Activated T-cell treated with anti-CD3 and anti-CD28 coated beads, Interleukin-2, amount 50 U/mL, for 72 hours (primary cell): Measurements from ENCODE around the gene SOBP. TPM values are rescaled to one million over a fixed set of nuclear protein-coding genes. Genes with fewer than 3 reads are reported as not detected.

Source experiments
- ATAC-seq, 2 donors: fragments of 150-1000 bp; cut with Tn5 transposase; replicated peaks in 1 of 2; 2 replicates each; pipeline ENCODE4 v1.10.0; 2021; ENCODE audit warnings: moderate library complexity in 2 of 2, mild to moderate bottlenecking in 1 of 2
- DNase-seq, 2 donors: peaks; one replicate each; pipeline ENCODE4 v3.0.0; 2021 to 2022; ENCODE audit warnings: mixed read lengths in 1 of 2
- H3K27ac Mint-ChIP-seq: one replicate; pipeline ENCODE4 v1.8.0; 2022; ENCODE audit warnings: mild to moderate bottlenecking, moderate library complexity, mixed read lengths
- H3K27me3 Mint-ChIP-seq: one replicate; pipeline ENCODE4 v1.8.0; 2022; ENCODE audit warnings: low read depth, mixed read lengths
- H3K36me3 Mint-ChIP-seq, 2 donors: one replicate each; pipeline ENCODE4 v1.8.0; 2022; ENCODE audit warnings: mixed read lengths in 2 of 2, mild to moderate bottlenecking in 1 of 2; ENCODE audit not compliant: insufficient read depth in 2 of 2
- H3K4me1 Mint-ChIP-seq: one replicate; pipeline ENCODE4 v1.8.0; 2022; ENCODE audit warnings: low read depth, mixed read lengths
- H3K4me3 Mint-ChIP-seq, 2 donors: one replicate each; pipeline ENCODE4 v1.8.0; 2022; ENCODE audit warnings: mild to moderate bottlenecking in 2 of 2, mixed read lengths in 2 of 2, moderate library complexity in 2 of 2
- H3K9me3 Mint-ChIP-seq, 2 donors: one replicate each; pipeline ENCODE4 v1.8.0; 2022; ENCODE audit warnings: mixed read lengths in 2 of 2
- total RNA-seq, 2 donors: library from RNA; stranded (reverse); gene quantifications; one replicate each; pipeline ENCODE4 v1.2.3, GENCODE V29; 2022

SOBP gene
- total RNA-seq, 2 donors from 2014 or later: 0.44 to 0.91 TPM

DNA sequence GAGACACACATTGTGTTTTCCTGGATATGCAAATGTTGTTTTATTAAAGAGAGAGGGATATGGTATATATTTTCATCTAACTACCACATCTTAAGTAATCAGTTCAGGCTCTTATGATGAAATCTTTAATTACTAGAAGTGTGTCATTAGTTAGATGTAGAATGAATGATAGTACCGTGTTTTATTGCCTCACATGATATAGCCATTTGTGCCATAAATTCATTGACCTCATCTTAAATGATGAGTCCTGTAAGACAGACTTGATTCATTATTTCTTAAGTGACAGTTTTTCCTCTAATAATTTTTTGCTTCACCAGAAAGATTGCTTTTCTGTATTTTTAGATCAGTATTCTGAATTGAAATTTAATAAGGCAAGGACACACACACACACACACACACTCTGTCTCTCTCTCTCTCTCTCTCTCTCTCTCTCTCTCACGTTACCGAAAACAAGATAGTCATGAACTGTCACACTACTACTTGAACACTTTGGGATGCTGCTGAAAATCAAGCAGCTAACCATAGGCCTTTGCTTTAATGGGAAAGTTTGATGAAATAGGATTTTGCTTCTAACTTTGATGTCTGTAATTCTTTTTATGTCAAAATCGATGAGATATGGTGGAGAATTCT is 140.5 kb downstream of the SOBP start:
- no peak overlapping the region for H3K4me3 Mint-ChIP-seq
- no peaks in the 10 kb centered on the region for H3K36me3 Mint-ChIP-seq
- H3K4me1 Mint-ChIP-seq: peaks cover 10% of the 10 kb centered on the region
- peaks cover 40% of the 10 kb centered on the region for H3K27me3 Mint-ChIP-seq
- no peak for DNase-seq
- no peaks in the 10 kb centered on the region for H3K9me3 Mint-ChIP-seq
- no peak for ATAC-seq
- H3K27ac Mint-ChIP-seq: no peak overlapping the region

DNA sequence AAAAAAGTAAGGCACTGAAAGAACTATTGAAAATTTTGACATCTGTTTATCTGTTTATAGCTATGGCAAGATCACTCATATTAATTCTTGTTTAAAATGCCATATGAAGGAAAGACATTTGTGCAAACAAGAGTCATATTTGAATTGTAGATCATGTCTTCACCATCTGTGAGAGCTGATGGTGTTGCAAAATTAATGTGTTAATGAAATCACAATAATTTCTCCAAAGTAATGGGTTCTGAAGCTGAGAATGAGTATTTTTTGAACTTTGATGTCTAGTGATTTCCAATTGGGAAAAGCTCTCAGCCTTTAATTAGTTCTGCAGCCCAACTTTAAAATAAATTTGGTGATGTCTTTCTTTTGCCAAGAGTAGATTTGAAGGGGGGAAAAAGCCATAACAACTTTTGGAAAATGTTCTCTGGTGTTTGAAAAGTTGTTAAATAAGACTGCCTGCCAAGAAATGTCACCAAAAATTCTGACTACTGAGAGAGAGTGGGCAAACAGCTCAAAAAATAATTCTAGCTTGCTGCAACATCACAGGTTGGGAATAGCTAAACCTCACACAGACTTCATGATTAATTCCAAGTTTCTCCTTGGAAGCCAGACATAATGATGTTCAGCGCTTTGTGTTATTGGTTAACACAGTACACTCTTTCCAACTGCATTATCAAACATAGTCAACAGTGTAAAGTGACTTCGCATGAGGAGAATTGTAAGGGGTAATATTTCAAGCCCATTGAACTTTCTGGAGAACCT is 142.6 kb downstream of the SOBP start:
- Mint-ChIP-seq H3K4me1 (peaks cover 15% of the 10 kb centered on the region), H3K4me3 (no peak overlapping the region), H3K27ac (no peak overlapping the region), H3K9me3 (no peaks in the 10 kb centered on the region), H3K36me3 (no peaks in the 10 kb centered on the region), H3K27me3 (peaks cover 61% of the 10 kb centered on the region)
- ATAC-seq (no peak), DNase-seq (no peak)

DNA sequence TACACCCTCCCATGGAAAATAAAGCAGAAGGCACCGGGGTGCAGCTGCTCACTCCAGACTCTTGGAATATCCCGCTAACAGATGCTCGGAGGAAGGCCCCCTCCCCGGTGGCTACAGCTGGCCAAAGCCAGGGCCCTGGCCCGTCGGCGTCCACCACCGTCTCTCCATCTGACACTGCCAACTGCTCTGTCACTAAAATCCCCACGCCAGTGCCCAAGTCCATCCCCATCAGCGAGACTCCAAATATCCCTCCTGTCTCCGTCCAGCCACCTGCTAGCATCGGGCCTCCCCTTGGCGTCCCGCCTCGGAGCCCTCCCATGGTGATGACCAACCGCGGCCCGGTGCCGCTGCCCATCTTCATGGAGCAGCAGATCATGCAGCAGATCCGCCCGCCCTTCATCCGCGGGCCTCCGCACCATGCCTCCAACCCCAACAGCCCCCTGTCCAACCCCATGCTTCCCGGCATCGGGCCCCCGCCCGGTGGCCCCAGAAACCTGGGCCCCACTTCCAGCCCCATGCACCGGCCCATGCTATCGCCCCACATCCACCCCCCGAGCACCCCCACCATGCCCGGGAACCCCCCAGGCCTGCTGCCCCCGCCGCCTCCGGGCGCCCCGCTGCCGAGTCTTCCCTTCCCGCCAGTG is 143.9 kb downstream of the SOBP start:
- peaks cover 15% of the 10 kb centered on the region for H3K4me1 Mint-ChIP-seq
- H3K4me3 Mint-ChIP-seq: peak overlapping the region; percentile 57 to 63
- H3K9me3 Mint-ChIP-seq: no peaks in the 10 kb centered on the region
- H3K36me3 Mint-ChIP-seq: no peaks in the 10 kb centered on the region
- ATAC-seq (no peak), DNase-seq (no peak)
- H3K27me3 Mint-ChIP-seq: peaks cover 64% of the 10 kb centered on the region
- no peak overlapping the region for H3K27ac Mint-ChIP-seq

DNA sequence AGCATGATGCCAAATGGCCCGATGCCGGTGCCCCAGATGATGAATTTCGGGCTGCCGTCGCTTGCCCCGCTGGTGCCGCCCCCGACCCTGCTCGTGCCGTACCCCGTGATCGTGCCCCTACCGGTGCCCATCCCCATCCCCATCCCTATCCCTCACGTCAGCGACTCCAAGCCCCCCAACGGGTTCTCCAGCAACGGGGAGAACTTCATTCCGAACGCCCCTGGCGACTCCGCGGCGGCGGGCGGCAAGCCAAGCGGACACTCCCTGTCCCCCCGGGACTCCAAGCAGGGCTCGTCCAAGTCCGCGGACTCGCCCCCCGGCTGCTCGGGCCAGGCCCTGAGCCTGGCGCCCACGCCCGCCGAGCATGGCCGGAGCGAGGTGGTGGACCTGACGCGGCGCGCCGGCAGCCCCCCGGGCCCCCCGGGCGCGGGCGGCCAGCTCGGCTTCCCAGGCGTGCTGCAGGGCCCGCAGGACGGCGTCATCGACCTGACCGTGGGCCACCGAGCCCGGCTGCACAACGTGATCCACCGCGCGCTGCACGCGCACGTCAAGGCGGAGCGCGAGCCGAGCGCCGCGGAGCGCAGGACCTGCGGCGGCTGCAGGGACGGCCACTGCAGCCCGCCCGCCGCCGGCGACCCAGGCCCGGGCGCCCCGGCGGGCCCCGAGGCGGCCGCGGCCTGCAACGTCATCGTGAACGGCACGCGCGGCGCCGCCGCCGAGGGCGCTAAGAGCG is 144.6 kb downstream of the SOBP start:
- H3K9me3 Mint-ChIP-seq: no peaks in the 10 kb centered on the region
- H3K4me1 Mint-ChIP-seq: peaks cover 15% of the 10 kb centered on the region
- peak; percentile 58 to 65 for ATAC-seq
- DNase-seq: peak; percentile 18 to 19
- peaks cover 67% of the 10 kb centered on the region for H3K27me3 Mint-ChIP-seq
- H3K36me3 Mint-ChIP-seq: no peaks in the 10 kb centered on the region
- no peak overlapping the region for H3K27ac Mint-ChIP-seq
- H3K4me3 Mint-ChIP-seq: peak overlapping the region; percentile 29 to 63

DNA sequence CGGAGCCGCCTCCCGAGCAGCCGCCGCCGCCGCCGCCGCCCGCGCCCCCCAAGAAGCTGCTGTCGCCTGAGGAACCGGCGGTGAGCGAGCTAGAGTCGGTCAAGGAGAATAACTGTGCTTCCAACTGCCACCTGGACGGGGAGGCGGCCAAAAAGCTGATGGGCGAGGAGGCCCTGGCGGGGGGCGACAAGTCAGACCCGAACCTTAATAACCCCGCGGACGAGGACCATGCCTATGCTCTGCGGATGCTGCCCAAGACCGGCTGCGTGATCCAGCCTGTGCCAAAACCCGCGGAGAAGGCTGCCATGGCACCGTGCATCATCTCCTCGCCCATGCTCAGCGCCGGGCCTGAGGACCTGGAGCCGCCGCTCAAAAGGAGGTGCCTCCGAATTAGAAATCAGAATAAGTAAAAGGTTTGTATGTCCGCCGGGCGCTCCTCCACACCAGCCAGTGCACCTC is 145.2 kb downstream of the SOBP start:
- H3K27me3 Mint-ChIP-seq: peaks cover 73% of the 10 kb centered on the region
- ATAC-seq (no peak), DNase-seq (no peak)
- H3K27ac Mint-ChIP-seq: no peak overlapping the region
- peaks cover 15% of the 10 kb centered on the region for H3K4me1 Mint-ChIP-seq
- H3K9me3 Mint-ChIP-seq: no peaks in the 10 kb centered on the region
- H3K4me3 Mint-ChIP-seq: peak overlapping the region; percentile 34 to 46
- H3K36me3 Mint-ChIP-seq: no peaks in the 10 kb centered on the region

DNA sequence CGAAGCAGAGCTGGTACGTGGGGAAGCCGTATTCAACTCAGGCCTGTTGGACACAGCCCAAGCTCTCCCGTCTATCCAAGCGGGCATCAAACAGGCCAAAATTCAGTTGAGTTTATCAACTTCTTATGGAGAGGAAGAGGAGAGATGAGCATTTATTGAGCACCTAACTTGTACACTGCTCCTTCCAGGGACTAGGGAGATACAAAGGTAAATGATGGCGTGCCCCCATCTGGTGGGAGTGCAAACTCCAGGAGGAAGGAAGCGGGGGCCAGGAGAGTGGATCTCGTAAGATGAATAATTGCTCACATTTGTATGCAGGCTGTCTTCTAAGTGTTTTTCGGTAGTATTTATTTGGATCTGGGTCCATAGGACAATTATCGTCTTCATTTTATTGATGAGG is 146.6 kb downstream of the SOBP start:
- Mint-ChIP-seq H3K27ac (no peak overlapping the region), H3K4me1 (peaks cover 15% of the 10 kb centered on the region), H3K9me3 (no peaks in the 10 kb centered on the region), H3K4me3 (no peak overlapping the region), H3K36me3 (no peaks in the 10 kb centered on the region), H3K27me3 (peaks cover 66% of the 10 kb centered on the region)
- ATAC-seq: no peak
- DNase-seq: no peak

DNA sequence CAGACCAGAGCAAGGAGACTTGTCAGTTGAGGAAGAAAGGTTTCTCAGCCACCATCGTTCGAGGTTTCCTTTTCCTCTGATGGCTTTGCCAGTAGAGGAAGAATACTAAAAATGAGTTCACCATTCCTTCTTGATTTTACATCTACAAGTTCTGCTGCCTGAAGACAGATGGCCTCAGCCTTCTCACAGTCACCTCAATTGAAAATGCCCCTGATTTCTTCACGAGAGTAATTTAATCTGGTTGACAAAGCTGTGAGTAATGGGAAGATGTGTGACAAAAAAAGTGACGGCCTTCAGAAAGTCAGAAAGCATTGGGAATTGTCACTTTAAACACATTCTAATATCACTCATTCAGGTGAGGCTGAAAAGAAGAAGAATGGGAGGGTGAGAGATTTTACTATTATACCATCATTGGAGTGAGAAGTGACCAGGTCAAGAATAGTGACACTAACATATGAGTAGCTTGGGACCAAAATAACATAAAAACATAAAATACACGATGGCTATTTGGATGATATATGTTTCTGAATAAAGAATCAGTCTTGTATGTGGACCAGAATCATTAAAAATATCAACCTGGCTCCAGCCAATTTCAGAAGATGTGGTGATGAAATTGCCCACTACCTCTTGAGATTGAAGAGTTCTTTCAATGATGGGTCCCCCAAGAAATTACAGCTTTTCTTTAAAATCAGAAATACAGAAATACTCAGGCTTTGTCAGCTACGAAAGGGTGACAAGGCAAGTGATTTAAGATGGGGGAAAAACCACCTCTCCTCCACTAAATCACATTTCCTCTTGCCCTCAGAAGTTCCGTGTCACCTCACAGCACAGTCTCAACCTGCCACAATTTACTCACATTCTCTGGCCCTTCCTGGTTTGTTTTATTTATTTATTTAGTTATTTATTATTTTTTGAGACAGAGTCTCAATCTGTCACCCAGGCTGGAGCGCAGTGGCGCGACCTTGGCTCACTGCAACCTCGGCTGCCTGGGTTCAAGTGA is 147.7 kb downstream of the SOBP start:
- peaks cover 15% of the 10 kb centered on the region for H3K4me1 Mint-ChIP-seq
- H3K27ac Mint-ChIP-seq: no peak overlapping the region
- DNase-seq (no peak), ATAC-seq (no peak)
- no peaks in the 10 kb centered on the region for H3K36me3 Mint-ChIP-seq
- no peak overlapping the region for H3K4me3 Mint-ChIP-seq
- H3K9me3 Mint-ChIP-seq: no peaks in the 10 kb centered on the region
- H3K27me3 Mint-ChIP-seq: peaks cover 55% of the 10 kb centered on the region

DNA sequence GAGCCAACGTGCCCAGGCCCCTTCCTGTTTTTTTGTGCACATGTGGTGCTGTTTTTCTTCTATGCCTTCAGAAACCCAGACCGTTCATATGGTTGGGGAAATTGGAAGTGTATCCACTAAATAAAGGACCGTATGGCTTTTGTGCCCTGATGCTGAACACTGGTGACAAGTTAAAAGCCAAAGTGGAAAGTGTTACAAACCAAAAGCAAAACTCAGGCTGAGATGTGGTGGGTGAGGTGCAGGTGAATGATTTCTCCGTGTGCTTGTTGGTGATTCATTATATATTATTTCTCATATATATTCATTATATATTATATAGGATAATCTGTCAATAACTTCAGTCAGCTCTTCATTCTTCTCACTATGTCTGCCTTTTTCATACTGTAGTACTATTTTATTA is 148.6 kb downstream of the SOBP start:
- ATAC-seq (no peak), DNase-seq (no peak)
- no peak overlapping the region for H3K4me3 Mint-ChIP-seq
- peaks cover 46% of the 10 kb centered on the region for H3K27me3 Mint-ChIP-seq
- H3K4me1 Mint-ChIP-seq: peaks cover 14% of the 10 kb centered on the region
- no peaks in the 10 kb centered on the region for H3K36me3 Mint-ChIP-seq
- no peak overlapping the region for H3K27ac Mint-ChIP-seq
- no peaks in the 10 kb centered on the region for H3K9me3 Mint-ChIP-seq

DNA sequence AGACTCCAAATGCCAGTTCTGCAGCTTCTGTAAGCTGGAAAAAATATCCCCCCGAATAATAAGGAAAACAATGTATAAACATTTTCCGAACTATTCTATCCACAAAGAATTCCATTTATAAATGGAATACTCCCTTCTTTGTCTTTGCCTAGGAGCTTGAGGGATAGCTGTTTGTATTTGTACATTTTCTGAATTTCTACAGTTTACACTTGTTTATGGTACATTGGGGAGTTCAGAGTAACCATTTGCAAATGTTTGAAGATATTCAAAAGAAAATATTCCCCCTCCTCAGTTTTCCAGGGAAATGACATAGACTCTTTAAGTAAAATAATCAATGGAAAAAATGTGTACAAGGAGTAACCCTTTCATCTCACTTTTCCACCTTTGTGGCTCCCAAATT is 149.6 kb downstream of the SOBP start:
- no peak for ATAC-seq
- H3K9me3 Mint-ChIP-seq: no peaks in the 10 kb centered on the region
- no peak for DNase-seq
- peaks cover 40% of the 10 kb centered on the region for H3K27me3 Mint-ChIP-seq
- H3K36me3 Mint-ChIP-seq: no peaks in the 10 kb centered on the region
- peaks cover 5% of the 10 kb centered on the region for H3K4me1 Mint-ChIP-seq
- H3K27ac Mint-ChIP-seq: no peak overlapping the region
- H3K4me3 Mint-ChIP-seq: no peak overlapping the region

DNA sequence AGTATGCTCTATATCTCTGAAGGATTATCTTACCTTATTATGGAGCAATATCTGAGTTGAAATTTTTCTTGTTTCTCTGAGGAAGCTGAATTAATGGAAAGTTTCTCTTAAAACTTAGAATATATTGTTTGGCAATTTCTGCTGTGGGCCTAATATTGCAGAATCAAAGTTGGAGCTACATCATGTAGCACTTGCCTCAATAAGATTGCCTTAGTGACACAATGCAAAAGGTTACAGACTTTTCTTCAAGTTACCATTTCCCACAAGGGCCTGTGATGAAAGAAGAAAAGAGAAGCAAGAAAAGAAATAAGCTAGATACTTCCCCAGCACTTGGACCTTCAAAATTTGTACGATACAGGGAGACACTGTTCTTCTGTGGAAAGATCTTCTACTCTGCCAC is 151.2 kb downstream of the SOBP start:
- Mint-ChIP-seq H3K4me3 (no peak overlapping the region), H3K27me3 (peaks cover 31% of the 10 kb centered on the region), H3K27ac (no peak overlapping the region), H3K36me3 (no peaks in the 10 kb centered on the region), H3K4me1 (peaks cover 5% of the 10 kb centered on the region), H3K9me3 (no peaks in the 10 kb centered on the region)
- no peak for ATAC-seq
- DNase-seq: no peak

DNA sequence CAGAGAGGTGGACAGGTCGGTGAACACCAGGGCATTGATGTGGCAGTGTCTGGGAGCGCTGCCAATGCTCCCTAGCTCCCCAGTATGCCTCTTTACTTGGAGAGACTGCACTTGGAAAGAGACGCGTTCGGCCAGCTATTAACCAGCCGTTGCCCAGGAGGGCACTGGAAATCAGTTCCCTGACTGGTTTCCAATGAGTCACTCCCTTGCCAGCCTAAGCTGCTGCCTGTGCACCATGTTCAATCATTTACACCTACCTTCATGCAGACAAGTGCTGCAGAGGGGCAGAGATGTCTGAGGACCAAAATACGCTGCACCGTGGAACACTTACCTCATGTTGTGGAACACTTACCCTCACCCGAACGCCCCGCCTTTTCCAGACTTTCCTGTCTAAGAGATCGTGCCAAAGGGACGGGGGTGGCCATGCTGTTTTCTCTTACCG is 151.6 kb downstream of the SOBP start:
- H3K27me3 Mint-ChIP-seq: peaks cover 27% of the 10 kb centered on the region
- H3K27ac Mint-ChIP-seq: no peak overlapping the region
- ATAC-seq (no peak), DNase-seq (no peak)
- no peak overlapping the region for H3K4me3 Mint-ChIP-seq
- H3K36me3 Mint-ChIP-seq: no peaks in the 10 kb centered on the region
- no peaks in the 10 kb centered on the region for H3K9me3 Mint-ChIP-seq
- peaks cover 2% of the 10 kb centered on the region for H3K4me1 Mint-ChIP-seq
